Lower lobe of right lung (tissue), 2 donors: Measurements from ENCODE around the gene MTF2. TPM values are rescaled to one million over a fixed set of nuclear protein-coding genes. Genes with fewer than 3 reads are reported as not detected.

ENCODE experiments used
- ATAC-seq, 2 donors: fragments of 200-7000 bp; cut with Tn5 transposase; one replicate each; pipeline ENCODE4 v1.9.1; 2020 to 2022; ENCODE audit warnings: mild to moderate bottlenecking in 2 of 2, moderate library complexity in 2 of 2
- DNase-seq: peaks from one replicate; pipeline ENCODE4 v3.0.0-alpha.2; 2020
- H3K27ac ChIP-seq: fragments of 200-600 bp; one replicate; pipeline ENCODE4 v1.8.0; 2022
- H3K27me3 ChIP-seq: fragments of 200-600 bp; one replicate; pipeline ENCODE4 v1.8.0; 2022; ENCODE audit warnings: low read depth
- H3K36me3 ChIP-seq: fragments of 200-600 bp; one replicate; pipeline ENCODE4 v1.8.0; 2022; ENCODE audit warnings: mild to moderate bottlenecking
- H3K4me1 ChIP-seq: fragments of 200-600 bp; one replicate; pipeline ENCODE4 v1.8.0; 2022
- H3K4me3 ChIP-seq: fragments of 200-600 bp; one replicate; pipeline ENCODE4 v1.8.0; 2022; ENCODE audit warnings: mild to moderate bottlenecking
- H3K9me3 ChIP-seq: fragments of 200-600 bp; one replicate; pipeline ENCODE4 v1.8.0; 2022
- intact Hi-C: fragments of 100-400 bp; cut with DNase I; formaldehyde crosslinking; loops from one replicate; pipeline ENCODE4 v1.11.0; 2022
- total RNA-seq: library from RNA; stranded (reverse); fragmentation: NEBNext Ultra II Directional; extraction: Animal tissue kit (Norgen Biotek cat#: 25700); gene quantifications from one replicate; pipeline ENCODE4 v1.2.1, GENCODE V29; 2021
- TF ChIP-seq, protein P1 (sequence below): fragments of 200-600 bp; IDR thresholded peaks from one replicate; pipeline ENCODE4 v1.8.0; 2022; ENCODE audit warnings: antibody characterized with exemption, mild to moderate bottlenecking
- donor health status: DM: no; HTN: yes; CAD: no; lungs with severe emphysema.

The MTF2 gene
- total RNA-seq, 1 donor from 2014 or later: 20.2 TPM

DNA sequence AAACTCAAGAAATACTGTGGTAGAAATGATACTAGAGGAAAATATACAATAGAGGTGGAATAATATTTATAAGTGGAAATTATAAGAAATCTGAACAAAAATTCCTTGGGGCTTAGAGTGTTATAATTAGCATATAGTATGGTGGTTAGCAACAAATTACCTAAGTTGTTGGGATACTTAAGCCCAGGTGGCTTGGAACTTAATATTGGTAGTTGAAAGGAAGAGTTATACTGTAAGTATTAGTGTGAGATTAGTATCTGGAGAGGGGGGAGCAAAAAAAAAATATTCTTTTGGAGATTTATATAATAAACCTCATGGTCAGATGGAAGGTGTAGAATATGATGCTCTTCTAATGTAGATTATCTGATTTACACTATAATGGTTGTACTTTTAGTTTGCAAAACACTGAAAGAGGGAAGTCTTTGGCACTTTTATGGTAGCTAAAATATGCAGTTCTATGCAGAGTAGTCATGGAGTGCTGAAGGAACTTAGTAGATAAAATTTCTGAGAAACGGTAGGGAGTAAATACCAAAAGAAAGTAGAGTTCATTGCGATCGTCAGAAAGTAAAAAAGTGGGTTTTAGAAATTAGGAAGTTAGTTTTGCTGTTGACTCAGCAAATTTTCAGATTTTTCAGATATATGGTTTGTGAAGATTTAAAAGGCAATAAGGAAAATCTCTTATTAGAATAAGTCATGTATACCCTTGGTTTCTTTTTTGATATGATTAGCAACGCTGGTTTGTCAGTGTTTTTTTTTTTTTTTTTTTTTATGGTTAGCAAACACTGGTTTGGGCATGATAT lies 45.7 kb downstream of the MTF2 start:
- ATAC-seq (no peak), DNase-seq (no peak)
- intact Hi-C loops: no loop called here
- Histone ChIP-seq H3K27me3 (no peaks in the 10 kb centered on the region), H3K4me3 (no peak overlapping the region), H3K9me3 (no peaks in the 10 kb centered on the region), H3K36me3 (peaks cover 34% of the 10 kb centered on the region), H3K27ac (no peak overlapping the region), H3K4me1 (no peaks in the 10 kb centered on the region)
- TF ChIP-seq, protein P1, sequence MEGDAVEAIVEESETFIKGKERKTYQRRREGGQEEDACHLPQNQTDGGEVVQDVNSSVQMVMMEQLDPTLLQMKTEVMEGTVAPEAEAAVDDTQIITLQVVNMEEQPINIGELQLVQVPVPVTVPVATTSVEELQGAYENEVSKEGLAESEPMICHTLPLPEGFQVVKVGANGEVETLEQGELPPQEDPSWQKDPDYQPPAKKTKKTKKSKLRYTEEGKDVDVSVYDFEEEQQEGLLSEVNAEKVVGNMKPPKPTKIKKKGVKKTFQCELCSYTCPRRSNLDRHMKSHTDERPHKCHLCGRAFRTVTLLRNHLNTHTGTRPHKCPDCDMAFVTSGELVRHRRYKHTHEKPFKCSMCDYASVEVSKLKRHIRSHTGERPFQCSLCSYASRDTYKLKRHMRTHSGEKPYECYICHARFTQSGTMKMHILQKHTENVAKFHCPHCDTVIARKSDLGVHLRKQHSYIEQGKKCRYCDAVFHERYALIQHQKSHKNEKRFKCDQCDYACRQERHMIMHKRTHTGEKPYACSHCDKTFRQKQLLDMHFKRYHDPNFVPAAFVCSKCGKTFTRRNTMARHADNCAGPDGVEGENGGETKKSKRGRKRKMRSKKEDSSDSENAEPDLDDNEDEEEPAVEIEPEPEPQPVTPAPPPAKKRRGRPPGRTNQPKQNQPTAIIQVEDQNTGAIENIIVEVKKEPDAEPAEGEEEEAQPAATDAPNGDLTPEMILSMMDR: no peak

DNA sequence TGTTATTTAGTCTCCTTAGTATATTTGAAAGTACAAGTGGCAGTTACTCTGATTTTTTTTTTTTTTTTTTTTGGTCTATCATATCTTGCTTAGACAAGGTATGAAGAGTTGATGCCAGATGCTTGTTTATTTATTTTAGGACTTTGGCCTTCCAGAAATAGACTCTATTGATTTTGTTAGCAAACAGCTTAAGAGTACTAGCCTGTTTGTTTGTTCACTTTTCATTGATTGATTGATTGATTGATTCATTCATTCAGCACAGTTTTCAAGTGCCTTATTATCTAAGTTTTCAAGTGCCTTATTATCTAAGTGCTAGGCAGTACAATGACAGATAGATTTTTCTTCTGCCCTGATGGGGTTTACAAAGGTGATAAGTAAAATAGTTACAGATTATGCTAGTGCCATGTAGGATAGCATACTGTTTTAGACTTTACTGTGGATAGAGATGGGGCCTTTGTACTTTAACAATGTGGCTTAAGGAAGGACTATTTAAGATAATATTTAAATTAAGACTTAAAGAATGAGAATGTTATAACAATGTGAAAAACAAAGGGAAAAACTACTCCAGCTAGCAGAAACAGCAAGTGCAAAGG lies 50.5 kb downstream of the MTF2 start:
- intact Hi-C loops: no loop called here
- ATAC-seq (no peak), DNase-seq (no peak)
- no peaks in the 10 kb centered on the region for H3K9me3 ChIP-seq
- H3K4me1 ChIP-seq: no peaks in the 10 kb centered on the region
- H3K27me3 ChIP-seq: no peaks in the 10 kb centered on the region
- H3K36me3 ChIP-seq: peaks cover 39% of the 10 kb centered on the region
- H3K27ac ChIP-seq: no peak overlapping the region
- no peak overlapping the region for H3K4me3 ChIP-seq
- TF ChIP-seq, protein P1: no peak

DNA sequence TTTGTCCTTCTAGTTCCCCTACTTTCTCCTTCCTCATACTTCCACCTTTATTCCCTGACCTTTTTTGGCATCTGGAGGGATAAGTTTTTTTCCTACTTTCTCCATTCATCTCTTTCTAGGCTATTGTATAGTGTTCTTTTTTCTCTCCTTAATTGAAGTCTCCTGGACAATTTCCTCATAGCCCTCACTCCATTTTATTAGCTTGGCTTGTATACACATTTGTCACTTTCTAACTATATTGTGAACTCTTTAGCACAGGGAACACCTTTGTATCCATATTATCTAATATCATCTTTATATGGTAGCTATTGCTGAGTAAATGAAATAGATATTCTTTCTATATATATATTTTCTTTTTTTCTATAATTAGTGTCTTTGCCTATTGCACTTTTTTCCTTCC lies 53.6 kb downstream of the MTF2 start:
- Histone ChIP-seq H3K9me3 (no peaks in the 10 kb centered on the region), H3K4me1 (no peaks in the 10 kb centered on the region), H3K4me3 (no peak overlapping the region), H3K27ac (no peak overlapping the region), H3K27me3 (no peaks in the 10 kb centered on the region), H3K36me3 (peaks cover 60% of the 10 kb centered on the region)
- ATAC-seq (no peak), DNase-seq (no peak)
- TF ChIP-seq, protein P1: no peak
- intact Hi-C loops: no loop called here

DNA sequence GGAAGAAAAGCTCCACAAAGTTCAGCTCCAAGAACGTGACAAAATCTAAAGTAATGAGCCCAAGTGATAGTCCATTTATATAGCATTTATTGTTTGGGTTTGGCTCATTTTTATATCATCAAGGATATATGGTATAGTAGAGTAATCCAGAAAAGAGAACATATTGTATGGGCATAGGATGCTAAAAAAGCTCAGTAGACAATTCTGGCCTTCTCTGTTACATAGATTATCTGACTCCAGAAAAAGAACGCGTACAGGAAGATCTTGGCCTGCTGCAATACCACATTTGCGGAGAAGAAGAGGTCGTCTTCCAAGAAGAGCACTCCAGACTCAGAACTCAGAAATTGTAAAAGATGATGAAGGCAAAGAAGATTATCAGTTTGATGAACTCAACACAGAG lies 57.4 kb downstream of the MTF2 start:
- intact Hi-C loops: no loop called here

DNA sequence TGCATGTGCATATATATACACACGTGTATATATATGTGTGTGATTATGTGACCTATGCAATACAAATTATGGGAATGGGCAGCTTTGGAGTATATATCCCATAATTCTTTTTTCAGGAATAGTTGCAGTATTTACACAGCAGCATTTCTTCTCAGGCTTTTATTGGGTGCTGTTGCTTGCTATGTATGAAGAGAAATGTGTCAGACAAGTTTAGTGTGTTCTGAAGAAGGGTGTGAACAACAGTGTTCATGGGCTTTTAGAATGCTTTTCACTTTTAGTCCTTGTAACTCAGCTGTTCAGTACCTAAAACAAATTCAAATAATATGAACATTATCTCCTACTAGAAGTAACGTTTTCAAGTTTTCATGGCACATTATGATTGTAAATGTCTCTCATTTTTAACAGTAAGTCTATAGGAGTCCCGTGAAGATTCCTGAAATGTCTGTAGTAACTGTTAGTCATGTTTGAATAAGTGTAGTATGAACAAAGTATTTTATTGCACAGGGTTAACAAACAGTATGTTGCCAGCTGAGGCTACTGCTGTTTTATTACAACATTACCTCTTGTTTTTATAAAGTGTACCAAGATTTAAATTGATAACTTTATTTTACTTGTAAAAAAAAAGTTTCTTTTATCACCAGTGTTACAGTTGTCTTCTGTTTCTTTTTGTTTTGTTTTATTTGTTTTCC lies 58.7 kb downstream of the MTF2 start:
- TF ChIP-seq, protein P1: no peak
- no peak overlapping the region for H3K27ac ChIP-seq
- DNase-seq (no peak), ATAC-seq (no peak)
- no peaks in the 10 kb centered on the region for H3K27me3 ChIP-seq
- H3K36me3 ChIP-seq: peaks cover 62% of the 10 kb centered on the region
- H3K9me3 ChIP-seq: no peaks in the 10 kb centered on the region
- intact Hi-C loops: no loop called here
- H3K4me1 ChIP-seq: no peaks in the 10 kb centered on the region
- no peak overlapping the region for H3K4me3 ChIP-seq

More for the DNA sequence above, 57.4 kb downstream of the MTF2 start:
- no peak for ATAC-seq
- Histone ChIP-seq H3K27ac (no peak overlapping the region), H3K27me3 (no peaks in the 10 kb centered on the region), H3K4me1 (no peaks in the 10 kb centered on the region), H3K36me3 (peaks cover 62% of the 10 kb centered on the region), H3K4me3 (no peak overlapping the region), H3K9me3 (no peaks in the 10 kb centered on the region)
- DNase-seq: no peak
- TF ChIP-seq, protein P1: no peak
